ENCODE measurements around the gene RMND5B.
"Not testable (repeated sequence)": the region's sequence is repeated elsewhere in the genome, so short reads cannot be mapped to it uniquely, and the experiment has no call there.

The RMND5B gene, protein sequence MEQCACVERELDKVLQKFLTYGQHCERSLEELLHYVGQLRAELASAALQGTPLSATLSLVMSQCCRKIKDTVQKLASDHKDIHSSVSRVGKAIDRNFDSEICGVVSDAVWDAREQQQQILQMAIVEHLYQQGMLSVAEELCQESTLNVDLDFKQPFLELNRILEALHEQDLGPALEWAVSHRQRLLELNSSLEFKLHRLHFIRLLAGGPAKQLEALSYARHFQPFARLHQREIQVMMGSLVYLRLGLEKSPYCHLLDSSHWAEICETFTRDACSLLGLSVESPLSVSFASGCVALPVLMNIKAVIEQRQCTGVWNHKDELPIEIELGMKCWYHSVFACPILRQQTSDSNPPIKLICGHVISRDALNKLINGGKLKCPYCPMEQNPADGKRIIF

DNA sequence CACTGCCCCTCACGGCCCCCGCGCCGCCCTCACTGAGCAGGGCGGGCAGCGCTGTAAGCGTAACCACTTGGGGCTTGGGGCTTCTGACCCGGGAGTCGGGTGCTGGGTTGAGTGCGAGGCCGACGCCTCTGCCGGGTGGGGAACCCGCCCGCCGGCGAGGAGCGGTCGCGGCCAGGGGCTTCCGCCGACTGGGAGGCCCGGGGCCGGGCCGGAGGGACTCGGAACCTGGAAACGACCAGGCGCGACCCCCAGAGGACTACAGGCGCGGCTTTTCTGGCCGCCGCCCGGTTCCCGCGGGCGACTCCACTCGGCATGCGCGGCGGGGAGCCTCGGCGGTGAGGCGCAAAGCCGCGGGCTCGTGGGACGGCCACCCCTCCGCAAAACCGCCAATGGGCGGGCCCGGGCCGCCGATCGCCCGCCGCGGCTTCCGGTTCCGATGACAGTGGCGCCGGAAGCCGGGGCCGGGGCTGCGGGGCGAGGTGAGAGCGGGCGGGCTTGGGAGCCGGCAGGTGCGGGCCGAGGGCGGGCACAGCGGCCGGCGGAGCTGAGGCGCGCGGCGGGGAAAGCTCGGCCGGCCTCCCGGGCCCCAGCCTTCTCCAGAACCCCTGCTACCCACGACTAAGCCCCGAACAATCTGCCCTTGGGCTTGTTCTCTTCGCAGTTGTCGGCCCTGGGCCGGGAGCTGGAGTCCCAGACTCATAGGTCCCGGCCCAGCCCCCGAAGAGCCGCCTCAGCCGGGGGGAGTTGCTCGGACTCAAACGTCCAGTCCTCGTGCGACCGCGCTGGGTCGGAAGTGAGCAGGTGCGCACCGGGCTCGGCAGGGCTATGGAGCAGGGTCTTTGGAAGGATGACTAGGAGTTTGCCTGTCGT, at the start of gene RMND5B:
TSS of gene RMND5B (plus strand) at position 439 of the 870 bp plus-strand sequence. CDS start 7,106 bp downstream, outside the sequence.
- in situ Hi-C loops (cut with HindIII; ENCODE audit: low sequenced_read_pairs): no loop called here

DNA sequence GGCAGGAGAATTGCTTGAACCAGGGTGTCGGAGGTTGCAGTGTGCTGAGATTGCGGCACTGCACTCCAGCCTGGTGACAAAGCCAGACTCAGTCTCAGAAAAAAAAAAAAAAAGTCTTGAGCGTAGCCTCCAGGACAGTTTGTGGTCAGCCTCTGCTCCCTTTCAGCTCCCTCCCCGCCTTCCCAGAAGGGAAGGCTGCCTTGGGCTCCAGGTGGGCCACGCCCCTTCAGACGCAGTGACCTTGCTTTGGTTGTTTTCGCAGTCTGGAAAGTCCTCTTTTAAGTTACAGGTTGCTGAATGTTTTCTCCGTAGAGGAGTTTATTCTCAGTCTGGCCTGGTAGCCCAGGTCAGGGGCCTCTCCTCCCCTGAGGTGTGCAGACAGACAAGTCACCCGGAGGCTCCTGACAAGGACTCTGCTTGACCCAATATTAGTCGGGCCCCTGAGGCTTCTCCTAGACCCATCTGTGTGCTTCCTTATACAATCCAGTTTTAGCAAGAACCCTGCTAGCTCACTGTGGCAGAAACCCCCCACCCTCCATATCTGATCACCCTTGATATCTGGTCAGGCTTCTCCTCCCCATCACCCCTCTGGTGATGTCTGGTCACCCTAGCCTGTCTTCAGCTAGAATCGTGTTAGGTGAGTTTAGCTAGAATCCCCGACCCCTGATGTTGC, 49.1 kb upstream of the RMND5B start:
- in situ Hi-C loops (cut with HindIII; ENCODE audit: low sequenced_read_pairs): no loop called here

DNA sequence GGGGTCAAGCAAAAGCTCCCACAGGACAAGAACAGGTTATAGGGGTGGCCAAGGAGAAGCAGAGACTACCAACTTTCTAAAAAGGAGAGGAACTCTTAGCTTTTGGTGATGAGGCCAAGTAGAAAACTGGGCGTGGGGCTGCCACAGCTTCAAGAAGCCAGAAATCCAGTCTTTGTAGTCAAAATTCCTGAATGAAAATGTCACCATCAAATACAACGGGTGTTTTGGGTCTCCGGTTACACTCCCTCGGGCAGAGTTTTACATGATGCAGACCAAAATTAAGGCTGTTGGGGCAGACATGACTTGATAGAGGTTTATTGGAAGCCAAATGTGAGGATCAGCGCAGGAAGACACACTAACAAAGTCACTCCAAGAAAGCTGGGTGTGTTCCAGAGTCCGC, 46.9 kb upstream of the RMND5B start:
- in situ Hi-C loops (cut with HindIII; ENCODE audit: low sequenced_read_pairs): no loop called here

DNA sequence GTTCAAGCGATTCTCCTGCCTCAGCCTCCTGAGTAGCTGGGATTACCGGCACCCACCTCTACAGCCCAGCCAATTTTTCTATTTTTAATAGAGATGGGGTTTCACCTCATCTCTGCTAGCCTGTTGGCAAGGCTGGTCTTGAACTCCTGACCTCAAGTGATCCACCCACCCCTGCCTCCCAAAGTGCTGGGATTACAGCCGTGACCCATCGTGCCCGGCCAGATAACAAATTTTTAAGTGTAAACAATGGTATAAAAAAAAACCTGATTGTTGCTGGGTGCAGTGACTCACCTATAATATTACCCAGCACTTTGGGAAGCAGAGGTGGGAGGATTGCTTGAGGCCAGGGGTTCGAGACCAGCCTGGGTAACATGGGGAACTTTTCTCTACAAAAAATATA, 45.5 kb upstream of the RMND5B start:
- in situ Hi-C loops (cut with HindIII; ENCODE audit: low sequenced_read_pairs): no loop called here

DNA sequence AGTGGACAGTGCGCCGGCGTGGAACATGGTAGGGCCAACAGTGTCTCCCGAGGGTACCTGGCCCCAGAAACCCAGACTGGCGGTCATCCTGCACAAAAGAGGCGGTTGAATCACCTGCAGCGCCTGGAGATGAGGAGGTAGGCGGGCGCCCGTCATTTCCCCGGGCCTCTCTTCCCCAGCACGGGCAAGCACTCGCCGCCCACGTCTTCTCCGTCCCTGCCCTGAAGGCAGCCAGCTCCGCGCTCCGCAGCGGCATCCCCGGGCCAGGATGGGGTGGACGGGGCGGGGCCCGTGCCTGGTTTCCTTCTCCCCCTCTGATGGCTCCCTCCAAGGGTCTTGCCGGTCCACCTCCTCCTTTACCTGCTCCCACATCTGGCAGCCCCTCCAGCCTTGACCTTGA, 44.5 kb upstream of the RMND5B start:
- in situ Hi-C loops (cut with HindIII; ENCODE audit: low sequenced_read_pairs): no loop called here

DNA sequence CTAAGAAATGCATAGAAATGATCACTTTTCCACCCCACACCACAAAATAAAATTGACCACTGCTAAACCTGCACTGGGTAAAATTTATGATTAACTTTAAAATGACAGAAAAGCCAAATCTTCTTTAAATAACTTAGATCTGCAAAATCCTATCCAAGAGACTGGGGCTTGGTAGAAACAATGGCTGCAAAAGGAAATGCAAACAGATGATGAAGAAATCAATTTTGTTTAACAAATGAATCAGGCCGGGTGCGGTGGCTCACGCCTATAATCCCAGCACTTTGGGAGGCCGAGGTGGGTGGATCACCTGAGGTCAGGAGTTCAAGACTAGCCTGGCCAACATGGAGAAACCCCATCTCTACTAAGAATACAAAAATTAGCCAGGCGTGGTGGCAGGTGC, 43.6 kb upstream of the RMND5B start:
- in situ Hi-C loops (cut with HindIII; ENCODE audit: low sequenced_read_pairs): not testable (repeated sequence)

DNA sequence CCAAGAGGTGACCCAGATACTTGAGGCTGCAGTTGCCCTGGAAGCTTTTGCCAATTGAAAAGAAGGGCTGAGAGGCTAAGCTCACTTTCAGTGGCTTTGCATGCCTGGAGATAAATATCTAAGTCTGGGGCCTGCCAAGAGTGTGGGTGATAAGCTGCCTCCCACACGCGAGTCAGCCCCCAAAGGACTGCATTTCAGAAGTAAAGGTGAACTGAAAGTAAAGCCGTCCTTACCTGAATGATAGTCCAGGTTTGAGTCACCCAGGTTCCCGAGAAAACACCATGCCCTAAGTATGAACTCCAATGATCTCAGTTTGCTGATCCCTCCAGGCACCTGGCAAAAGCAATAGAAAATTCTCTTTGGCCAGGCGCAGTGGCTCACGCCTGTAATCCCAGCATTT, 40.0 kb upstream of the RMND5B start:
- in situ Hi-C loops (cut with HindIII; ENCODE audit: low sequenced_read_pairs): no loop called here

DNA sequence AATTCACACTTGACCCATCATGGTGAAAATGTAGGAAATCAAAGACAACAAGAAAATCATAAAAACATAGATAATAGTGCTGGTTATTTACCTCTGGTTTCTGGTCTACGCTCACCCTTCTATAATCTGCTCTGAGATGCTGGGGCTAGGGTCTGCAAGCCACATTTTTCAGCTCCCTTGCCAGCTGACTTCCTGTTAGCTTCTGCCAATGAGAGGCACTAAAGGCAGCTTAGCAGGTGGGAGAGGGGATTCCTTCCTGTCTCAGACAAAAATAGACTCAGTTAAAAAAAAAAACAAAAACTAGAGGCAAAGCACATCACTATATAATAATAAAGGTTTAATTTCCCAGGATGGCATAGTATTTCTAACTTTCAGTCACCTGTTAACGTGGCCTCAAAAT, 37.7 kb upstream of the RMND5B start:
- in situ Hi-C loops (cut with HindIII; ENCODE audit: low sequenced_read_pairs): no loop called here

DNA sequence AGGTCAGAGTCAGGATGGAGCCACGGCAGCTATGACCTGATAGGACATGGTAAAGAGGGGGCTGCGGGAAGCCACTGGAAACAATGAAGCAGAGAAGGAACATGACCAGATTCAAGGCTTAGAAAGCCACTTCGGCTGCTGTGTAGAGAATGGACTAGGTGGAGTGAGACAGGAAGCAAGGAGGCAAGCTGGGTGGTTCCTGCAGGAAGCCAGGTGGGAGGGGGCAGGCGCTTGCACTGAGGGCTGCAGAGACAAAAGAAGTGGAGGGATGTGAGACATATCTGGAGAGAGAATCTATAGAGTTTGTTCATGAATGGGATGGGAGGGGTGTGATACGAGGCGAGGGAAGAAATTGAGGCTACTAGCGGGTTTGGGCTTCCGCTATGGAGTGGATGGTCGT, 36.5 kb upstream of the RMND5B start:
- in situ Hi-C loops (cut with HindIII; ENCODE audit: low sequenced_read_pairs): no loop called here

DNA sequence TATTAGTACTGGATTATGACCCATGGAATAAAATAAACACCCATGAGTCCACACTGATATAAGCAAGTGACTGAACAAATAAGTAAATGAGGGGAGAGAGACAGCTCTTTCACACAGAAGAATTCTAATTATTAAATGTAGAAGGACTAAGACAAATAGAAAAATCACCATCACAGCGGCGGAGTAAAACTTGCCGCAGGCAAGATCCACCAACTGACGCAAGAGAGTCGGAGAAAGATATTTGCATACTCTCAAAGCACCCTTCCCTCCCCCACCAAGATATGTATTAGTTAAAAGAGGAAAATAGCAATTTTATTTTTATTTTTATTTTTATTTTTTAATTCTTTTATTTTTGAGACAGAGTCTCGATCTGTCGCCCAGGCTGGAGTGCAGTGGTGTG, 32.1 kb upstream of the RMND5B start:
- in situ Hi-C loops (cut with HindIII; ENCODE audit: low sequenced_read_pairs): no loop called here

DNA sequence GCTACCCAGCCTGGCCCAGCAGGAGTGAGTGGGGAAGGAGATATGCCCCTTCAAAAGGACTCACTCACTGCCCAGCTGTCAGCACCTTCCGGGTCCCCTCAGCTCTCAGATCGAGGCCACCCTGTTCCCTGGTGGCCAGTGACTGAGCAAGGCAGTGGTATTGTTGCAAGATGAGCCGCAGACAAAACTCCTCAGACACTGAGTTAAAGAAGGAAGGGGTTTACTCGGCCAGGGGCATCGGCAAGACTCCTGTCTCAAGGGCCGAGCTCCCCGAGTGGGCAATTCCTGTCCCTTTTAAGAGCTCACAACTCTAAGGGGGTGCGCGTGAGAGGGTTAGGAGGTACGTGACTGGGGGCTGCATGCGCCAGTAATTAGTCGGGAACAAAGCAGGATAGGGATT, 27.2 kb upstream of the RMND5B start:
- in situ Hi-C loops (cut with HindIII; ENCODE audit: low sequenced_read_pairs): no loop called here

DNA sequence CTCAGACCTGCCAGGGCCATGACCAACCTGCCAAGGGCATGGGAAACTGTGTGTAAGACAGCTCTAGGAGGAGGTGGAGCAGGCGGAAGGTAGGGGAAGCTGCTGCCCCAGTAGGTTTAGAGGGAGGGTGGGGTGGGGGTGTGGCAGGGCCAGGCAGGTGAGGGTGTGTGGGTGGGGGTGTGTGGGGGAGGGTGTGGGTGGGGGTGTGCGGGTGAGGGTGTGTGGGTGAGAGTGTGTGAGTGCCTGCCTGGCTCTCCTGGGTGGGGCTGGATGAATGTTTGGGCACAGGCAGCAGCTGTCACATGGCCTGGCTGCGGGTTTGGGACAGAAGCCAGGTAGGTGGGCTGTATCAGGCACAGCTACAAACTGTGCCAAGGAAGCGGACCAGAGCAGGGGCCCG, 26.3 kb upstream of the RMND5B start:
- in situ Hi-C loops (cut with HindIII; ENCODE audit: low sequenced_read_pairs): no loop called here

DNA sequence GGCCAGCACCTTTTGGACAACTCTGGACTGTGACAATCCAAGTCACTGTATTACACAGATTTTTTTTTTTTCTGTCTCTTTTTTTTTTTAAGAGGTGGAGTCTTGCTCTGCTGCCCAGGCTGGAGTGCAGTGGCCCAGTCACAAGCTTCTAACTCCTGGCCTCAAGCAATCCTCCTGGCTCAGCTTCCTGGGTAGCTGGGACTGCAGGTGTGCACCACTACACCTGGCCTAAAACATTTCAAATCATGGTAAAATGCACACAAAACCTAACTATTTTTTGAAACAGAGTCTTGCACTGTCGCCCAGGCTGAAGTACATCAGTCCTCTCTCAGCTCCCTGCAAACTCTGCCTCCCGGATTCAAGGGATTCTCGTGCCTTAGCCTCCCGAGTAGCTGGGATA, 24.7 kb upstream of the RMND5B start:
- in situ Hi-C loops (cut with HindIII; ENCODE audit: low sequenced_read_pairs): no loop called here

DNA sequence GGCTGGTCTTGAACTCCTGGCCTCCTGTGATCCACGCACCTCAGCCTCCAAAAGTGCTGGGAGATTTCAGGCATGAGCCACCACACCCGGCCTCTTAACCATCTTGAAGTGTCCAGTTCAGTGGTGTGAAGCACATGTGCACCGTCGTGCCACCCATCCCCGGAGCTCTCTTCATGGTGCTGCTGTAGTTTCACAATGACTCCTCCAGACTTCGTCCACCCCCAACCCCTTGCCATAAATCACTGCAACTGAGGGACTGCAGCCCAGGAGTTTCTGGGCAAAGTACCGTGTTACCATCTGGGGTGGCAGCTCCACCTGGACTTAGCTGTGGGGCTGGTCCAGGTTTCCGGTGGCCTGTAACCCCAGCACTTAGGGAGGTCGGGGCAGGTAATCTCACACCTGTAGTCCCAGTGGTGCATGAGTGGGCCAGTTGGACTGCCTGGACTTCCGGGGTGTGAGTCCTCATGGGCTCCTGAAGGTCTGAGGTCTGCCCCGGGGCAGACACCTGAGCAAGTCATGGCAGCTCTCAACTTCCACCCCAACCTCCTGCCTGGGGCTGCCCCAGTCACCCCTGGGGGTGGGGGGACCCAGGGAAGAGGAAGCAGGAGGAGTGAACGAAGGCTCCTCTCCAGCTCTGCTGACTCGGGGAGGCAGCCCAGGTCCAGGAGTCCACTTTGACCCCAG, 24.1 kb upstream of the RMND5B start:
- in situ Hi-C loops (cut with HindIII; ENCODE audit: low sequenced_read_pairs): no loop called here

DNA sequence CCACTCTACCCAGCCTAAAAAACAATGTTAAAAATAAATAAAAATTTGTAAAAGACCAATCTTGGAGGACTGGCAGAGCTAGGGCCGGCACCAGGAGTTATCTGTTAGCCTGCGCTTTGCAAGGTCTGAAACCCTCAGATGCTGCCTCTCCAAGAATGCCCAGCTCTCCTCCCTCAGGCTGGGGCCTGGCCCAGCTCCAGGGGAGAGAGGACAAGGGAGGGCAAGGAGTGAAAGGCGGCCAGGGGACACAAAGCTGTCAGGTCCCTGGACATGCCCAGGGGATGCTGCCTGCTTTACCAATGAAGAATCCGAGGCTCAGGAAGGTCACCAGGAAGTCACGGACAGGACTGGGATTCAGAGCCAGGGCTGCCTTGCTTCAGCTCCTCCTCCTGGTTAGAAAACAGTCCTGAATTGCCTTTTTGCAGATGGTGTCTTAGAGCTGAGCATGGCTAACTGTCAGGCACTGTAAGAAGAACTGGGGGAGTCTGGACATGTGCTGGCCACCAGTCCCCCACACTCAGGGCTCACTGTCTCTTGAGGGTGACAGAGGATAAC, 23.0 kb upstream of the RMND5B start:
- in situ Hi-C loops (cut with HindIII; ENCODE audit: low sequenced_read_pairs): no loop called here

DNA sequence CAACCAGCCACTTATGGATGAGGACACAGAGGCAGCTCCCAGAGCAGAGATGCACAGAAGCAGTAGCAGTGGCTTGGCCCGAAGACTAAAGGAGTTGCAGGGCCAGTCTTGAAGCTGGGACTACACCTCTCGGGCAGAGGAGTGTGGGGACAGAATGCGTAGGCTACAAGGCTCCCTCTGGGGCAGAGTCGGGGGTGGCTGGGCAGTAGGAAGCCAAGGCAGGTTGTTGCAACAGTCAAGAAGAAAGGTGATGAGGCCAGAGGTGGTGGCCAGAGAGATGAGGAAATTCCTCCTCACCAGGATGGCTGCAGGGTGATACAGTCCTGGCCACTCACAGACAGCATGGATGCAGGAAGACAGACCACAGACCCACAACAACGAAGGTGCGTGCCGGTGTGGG, 22.4 kb upstream of the RMND5B start:
- in situ Hi-C loops (cut with HindIII; ENCODE audit: low sequenced_read_pairs): no loop called here

DNA sequence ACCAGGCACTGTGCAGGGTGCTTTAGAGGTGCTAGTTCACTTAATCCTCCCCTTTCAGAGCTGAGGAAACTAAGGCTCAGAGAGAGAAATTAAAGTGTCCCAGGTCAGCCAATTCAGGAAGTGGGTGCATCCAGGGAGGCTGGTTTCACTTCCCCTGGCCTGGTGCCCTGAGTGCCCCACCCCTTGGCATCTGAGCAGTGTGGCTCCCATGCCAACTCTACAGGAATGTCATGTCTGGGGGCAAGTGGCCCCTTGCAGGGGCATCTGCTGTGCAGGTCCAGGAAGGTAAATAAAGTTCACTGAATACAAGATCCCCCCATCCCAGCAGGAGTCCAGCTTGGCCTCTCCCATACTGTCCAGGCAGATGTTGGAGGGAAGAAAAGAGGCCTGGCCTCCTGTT, 21.8 kb upstream of the RMND5B start:
- in situ Hi-C loops (cut with HindIII; ENCODE audit: low sequenced_read_pairs): no loop called here

DNA sequence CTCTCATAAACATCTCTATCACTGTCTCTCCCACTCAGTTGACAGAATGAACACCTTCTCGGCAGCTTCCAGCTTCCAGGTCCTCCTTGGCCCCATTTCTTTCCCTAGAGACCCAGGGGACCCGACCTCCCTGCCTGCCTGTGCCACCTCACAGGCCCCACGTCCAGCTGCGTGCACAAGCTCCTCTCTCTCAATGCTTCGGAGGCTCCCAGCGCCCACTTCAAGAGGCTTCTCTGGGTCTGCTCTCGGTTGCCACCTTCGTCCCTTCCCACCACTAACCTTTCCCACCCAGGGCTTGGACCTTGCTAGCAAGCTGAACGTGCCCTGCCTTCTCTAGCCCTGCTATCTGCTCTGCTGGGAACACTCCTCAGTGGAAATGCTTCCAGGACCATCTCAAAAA, 20.3 kb upstream of the RMND5B start:
- in situ Hi-C loops (cut with HindIII; ENCODE audit: low sequenced_read_pairs): no loop called here

DNA sequence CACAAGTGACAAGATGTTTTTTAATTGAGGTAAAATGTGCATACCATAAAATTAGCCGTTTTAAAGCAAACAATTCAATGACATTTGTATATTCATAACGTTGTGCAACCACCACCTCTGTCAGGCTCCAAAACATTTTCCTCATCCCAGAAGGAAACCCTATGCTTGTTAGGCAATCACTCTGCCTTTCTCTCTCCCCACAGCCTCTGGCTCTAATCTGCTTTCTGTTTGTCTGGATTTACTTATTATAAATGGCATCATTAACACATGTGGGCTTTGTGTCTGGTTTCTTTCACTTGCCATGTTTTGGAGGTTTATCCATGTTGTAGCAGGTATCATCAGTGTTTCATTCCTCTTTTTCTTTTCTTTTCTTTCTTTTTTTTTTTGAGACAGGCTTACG, 18.9 kb upstream of the RMND5B start:
- in situ Hi-C loops (cut with HindIII; ENCODE audit: low sequenced_read_pairs): no loop called here

DNA sequence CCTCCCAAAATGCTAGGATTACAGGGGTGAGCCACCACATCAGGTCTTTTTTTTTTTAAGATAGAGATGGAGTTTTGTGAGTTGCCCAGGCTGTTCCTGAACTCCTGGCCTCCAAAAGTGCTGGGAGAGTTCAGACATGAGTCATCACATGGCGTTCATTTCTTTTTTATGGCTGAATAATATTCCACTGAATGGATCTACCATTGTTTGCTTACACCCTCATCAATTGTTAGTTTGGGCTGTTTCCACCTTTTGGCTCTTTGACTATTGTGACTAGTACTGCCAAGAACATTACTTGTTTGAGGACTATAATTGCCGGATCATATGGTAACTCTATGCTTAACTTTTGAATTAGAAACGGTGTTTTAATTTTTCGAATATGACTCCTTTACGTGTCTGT, 18.3 kb upstream of the RMND5B start:
- in situ Hi-C loops (cut with HindIII; ENCODE audit: low sequenced_read_pairs): no loop called here
